Suprapubic skin (tissue), 4 donors: Measurements from ENCODE around the gene TXNDC2.

Experiments
- CTCF ChIP-seq, 2 donors: fragments of 200-600 bp in 1 of 2; fragments of 450-650 bp in 1 of 2; sonication (generic) in 1 of 2; IDR thresholded peaks; one replicate each; pipeline ENCODE4 v1.5.1; 2016 to 2019; ENCODE audit warnings: antibody characterized with exemption in 2 of 2, mild to moderate bottlenecking in 1 of 2, moderate library complexity in 1 of 2
- EP300 ChIP-seq: sonication (generic); formaldehyde crosslinking; IDR thresholded peaks from one replicate; pipeline ENCODE4 v1.6.1; 2017; ENCODE audit warnings: antibody characterized with exemption
- POLR2A ChIP-seq, 2 donors: fragments of 450-650 bp; IDR thresholded peaks; one replicate each; pipeline ENCODE4 v1.6.1; 2017; ENCODE audit warnings: antibody characterized with exemption in 2 of 2, mild to moderate bottlenecking in 2 of 2, moderate library complexity in 2 of 2
- POLR2AphosphoS5 ChIP-seq, 3 donors: sonication (generic); formaldehyde crosslinking; IDR thresholded peaks; one replicate each; pipeline ENCODE4 v1.6.1; 2017; ENCODE audit warnings: antibody characterized with exemption in 3 of 3

GRCh38 chr18:9926977-9927376 is 41.2 kb downstream of the TXNDC2 start:
- TF ChIP-seq POLR2AphosphoS5 (IDR thresholded peaks at IDR 0.05): no peak
- no peak for TF ChIP-seq CTCF (IDR thresholded peaks at IDR 0.05)
- no peak for TF ChIP-seq POLR2A (IDR thresholded peaks at IDR 0.05)
- TF ChIP-seq EP300: no peak
